ENCODE measurements around the gene MAP3K9. TPM values are rescaled to one million over a fixed set of nuclear protein-coding genes. Genes with fewer than 3 reads are reported as not detected.

MAP3K9 gene
- total RNA-seq, 4 donors from 2014 or later: 18.3 to 23.9 (median 20.7) TPM

Other genes with a start within 250 kb of the MAP3K9 start
- 10 to 100 TPM; 27.1 to 58.7 (median 44.3) TPM for gene MED6, start 208.9 kb downstream of the MAP3K9 start, total RNA-seq
- gene TTC9, start 167.6 kb downstream of the MAP3K9 start, total RNA-seq: 10 to 100 TPM in 2 of 4 donors, 1 to 10 TPM in 2; 6.3 to 10.2 (median 8.7) TPM
- gene PCNX1, start 97.9 kb upstream of the MAP3K9 start, total RNA-seq: 10 to 100 TPM; 14.7 to 29.4 (median 25.6) TPM

Measured in lower leg skin (tissue), 4 donors.